Activated CD8-positive, alpha-beta memory T cell treated with anti-CD3 and anti-CD28 coated beads, Interleukin-2, amount 50 U/mL, for 24 hours (primary cell): ENCODE data around the gene TSPAN32.

Experiments used
- DNase-seq: peaks from one replicate; pipeline ENCODE4 v3.0.0-alpha.2; 2020; ENCODE audit errors: extremely low read depth

The TSPAN32 gene

GRCh38 chr11:2303627-2304505, 2.1 kb downstream of the TSPAN32 start:
- DNase-seq, result no peak

GRCh38 chr11:2304506-2305139, 2.8 kb downstream of the TSPAN32 start:
- no peak for DNase-seq

- peak; percentile 58 for DNase-seq
Observed at GRCh38 chr11:2305140-2305778, 3.4 kb downstream of the TSPAN32 start.

GRCh38 chr11:2305788-2306451, 4.1 kb downstream of the TSPAN32 start:
- DNase-seq, result no peak

- no peak for DNase-seq
Observed at GRCh38 chr11:2306452-2306823, 4.6 kb downstream of the TSPAN32 start.

GRCh38 chr11:2306877-2307500, 5.2 kb downstream of the TSPAN32 start:
- DNase-seq, result no peak

GRCh38 chr11:2307501-2308331, 5.9 kb downstream of the TSPAN32 start:
- no peak for DNase-seq

- DNase-seq, result no peak
Observed at GRCh38 chr11:2308713-2309112, 6.9 kb downstream of the TSPAN32 start.

GRCh38 chr11:2309251-2310072, 7.6 kb downstream of the TSPAN32 start:
- no peak for DNase-seq

GRCh38 chr11:2310073-2310785, 8.4 kb downstream of the TSPAN32 start:
- no peak for DNase-seq

GRCh38 chr11:2310786-2311352, 9.1 kb downstream of the TSPAN32 start:
- DNase-seq, result no peak

- DNase-seq, result no peak
Observed at GRCh38 chr11:2311353-2312133, 9.7 kb downstream of the TSPAN32 start.

- DNase-seq, result no peak
Observed at GRCh38 chr11:2312232-2313042, 10.6 kb downstream of the TSPAN32 start.

GRCh38 chr11:2313051-2313951, 11.5 kb downstream of the TSPAN32 start:
- no peak for DNase-seq

- no peak for DNase-seq
Observed at GRCh38 chr11:2314136-2314524, 12.3 kb downstream of the TSPAN32 start.
